HG02798 (cell line): ENCODE measurements around the gene PARN.
"Not testable (repeated sequence)": the region's sequence is repeated elsewhere in the genome, so short reads cannot be mapped to it uniquely, and the experiment has no call there.

Source experiments
- ATAC-seq: cut with Tn5 transposase; IDR thresholded peaks from one replicate; pipeline ENCODE4 v1.9.1; 2021; ENCODE audit warnings: mild to moderate bottlenecking; ENCODE audit not compliant: unreplicated experiment, poor library complexity

PARN gene

GRCh38 chr16:14447783-14448182 is 182.3 kb downstream of the PARN start:
- ATAC-seq: no peak

DNA sequence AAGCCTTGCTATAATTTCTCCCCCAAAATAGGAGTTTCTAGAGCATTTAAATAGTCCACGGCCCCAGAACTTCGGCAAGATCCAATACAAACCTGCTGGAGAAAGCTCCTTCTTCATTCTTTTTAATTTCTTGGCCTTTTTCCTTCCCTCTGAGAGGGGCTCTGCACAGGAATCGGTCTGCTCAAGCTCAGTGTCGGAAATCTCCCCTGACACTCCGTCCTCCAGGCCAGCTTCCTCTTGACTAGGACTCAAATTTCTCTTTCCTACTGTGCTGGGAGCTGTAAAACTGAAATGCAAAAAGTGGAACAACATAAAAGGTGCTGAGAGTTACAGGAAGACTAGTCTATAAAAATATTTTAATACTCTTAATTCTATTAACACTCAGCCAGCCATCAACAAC is 183.3 kb downstream of the PARN start:
- ATAC-seq: no peak

GRCh38 chr16:14445937-14446715 is 183.9 kb downstream of the PARN start:
- ATAC-seq: no peak

GRCh38 chr16:14444979-14445810 is 184.9 kb downstream of the PARN start:
- no peak for ATAC-seq

- not testable (repeated sequence) for ATAC-seq
Observed at GRCh38 chr16:14441533-14441932, 188.5 kb downstream of the PARN start.

GRCh38 chr16:14438256-14438655 is 191.8 kb downstream of the PARN start:
- no peak for ATAC-seq

GRCh38 chr16:14437426-14437825 is 192.6 kb downstream of the PARN start:
- ATAC-seq: no peak

DNA sequence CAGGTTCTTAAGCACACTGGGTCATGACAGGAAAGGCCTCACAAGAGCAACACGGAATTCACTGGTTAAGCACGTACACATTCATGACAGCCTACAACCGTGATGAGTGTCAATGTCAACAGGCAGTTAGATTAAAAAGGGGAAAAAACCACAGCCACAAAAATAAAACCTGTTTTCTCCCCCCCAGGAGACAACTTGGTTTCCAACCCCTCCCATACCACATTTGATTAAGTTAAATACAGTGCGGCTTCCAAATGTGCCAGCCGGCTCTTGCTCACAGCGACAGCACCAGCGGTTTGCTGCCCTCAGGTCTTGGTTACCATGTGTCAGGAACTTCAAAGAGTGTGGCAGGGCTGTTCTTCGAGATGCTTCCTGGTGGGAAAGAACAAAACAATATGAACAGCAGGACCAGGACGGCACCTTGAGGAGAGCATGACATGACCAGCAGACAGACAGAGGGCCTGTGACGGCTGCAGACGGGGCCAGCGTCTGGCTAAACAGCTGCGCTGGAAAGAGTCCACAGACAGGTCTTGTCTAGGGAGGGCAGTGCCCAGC is 193.6 kb downstream of the PARN start:
- no peak for ATAC-seq

GRCh38 chr16:14434860-14435259 is 195.2 kb downstream of the PARN start:
- no peak for ATAC-seq

- ATAC-seq: not testable (repeated sequence)
Observed at GRCh38 chr16:14428971-14429637, 201.0 kb downstream of the PARN start.

GRCh38 chr16:14428043-14428442 is 202.0 kb downstream of the PARN start:
- ATAC-seq: no peak

GRCh38 chr16:14427371-14427948 is 202.6 kb downstream of the PARN start:
- no peak for ATAC-seq

- no peak for ATAC-seq
Observed at GRCh38 chr16:14424595-14424994, 205.5 kb downstream of the PARN start.

DNA sequence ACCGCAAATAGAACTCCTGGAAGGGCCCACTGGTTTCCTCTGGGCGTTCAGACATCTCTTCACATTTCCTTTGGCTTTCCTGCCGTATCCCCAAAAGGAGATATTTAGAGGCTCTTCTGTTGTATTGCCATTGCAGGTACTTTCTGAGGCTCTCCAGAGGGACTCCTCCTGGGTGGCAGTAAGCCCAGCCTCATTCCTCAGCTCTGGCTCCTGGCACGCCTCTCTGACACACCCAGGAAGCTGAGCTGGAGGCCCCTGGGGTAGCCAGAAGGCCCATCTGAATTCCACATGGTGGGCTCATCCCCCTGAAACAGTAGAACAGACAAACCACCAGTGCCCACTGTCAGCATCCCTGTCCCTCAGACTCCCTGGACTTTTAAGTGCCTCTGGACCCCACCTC is 206.7 kb downstream of the PARN start:
- no peak for ATAC-seq

DNA sequence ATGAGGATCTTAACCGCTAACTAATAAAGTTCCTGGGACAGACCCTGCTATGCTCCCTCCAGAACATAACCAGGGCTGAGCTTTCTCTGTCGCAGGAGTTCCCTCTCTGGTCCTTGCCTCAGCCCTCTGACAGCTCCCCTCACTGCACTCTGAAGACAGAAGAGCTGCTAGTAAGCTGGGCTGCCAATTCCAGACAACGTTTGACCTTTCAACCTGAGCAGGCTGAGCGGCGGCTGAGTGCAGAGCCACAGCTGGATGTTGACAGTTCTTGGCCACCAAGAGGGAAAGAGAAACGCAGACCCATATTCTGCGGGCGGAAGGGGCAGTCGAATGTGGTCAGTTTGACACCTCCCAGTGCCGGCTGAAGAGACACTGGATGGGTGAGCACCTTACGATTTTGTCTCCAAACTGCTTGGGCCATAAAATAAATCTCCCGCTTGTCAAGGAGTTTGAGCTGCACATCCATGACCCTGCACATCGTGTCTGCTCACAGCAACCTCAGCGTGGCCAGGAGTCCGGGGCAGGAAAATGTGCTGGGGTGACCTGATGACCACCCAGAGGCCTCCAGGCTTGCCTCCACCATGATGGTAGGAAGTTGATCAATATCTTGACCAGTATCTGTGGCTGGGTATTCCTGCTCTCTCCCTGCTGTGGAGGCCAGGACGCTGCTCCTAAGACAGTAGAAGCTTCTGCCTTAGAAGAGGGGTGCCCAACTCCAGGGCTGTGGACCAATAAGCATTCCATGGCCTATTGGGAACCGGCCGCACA is 209.2 kb downstream of the PARN start:
- ATAC-seq: no peak

- ATAC-seq: not testable (repeated sequence)
Observed at GRCh38 chr16:14420243-14420642, 209.8 kb downstream of the PARN start.

- ATAC-seq: no peak
Observed at GRCh38 chr16:14419817-14420216, 210.2 kb downstream of the PARN start.

DNA sequence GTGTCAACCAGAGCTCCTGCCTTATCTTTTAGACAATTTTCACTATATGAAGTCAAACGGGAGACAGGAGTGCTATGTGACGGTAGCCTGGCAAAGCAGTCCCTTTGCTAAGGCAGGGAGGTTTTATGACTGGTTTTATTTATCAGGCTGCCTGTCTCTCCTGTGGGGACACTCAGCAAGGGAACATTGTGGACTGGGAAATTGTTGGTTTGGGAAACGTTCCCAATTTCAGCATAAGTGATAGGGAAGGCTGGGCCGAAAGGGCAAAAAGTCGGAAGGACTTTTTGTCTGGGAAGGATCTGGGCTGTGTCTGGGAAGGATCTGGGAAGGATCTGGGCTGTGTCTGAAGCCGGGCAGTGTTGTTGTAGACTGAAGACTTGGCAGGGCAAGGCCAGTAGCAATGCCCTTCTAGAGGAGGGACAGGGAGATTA is 211.2 kb downstream of the PARN start:
- ATAC-seq: no peak

DNA sequence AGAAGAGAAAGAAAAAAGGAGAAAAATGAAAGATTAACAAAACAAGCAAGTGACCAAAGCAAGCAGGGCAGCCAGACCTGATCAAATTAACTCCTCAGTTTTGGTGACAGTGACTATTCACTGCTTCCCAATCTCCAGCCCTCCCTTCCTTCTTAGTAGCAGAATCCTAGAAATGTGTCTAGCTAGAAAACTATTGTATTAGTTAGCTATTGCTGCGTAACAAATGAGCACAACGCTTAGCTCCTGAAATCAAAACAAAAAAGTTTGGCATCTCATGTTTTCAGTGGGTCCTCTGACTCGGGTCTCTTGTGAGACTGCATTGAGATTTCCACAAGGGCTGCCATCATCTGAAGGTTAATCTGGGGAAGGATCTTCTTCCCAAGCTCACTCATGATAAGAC is 213.9 kb downstream of the PARN start:
- ATAC-seq: no peak

- ATAC-seq: no peak
Observed at GRCh38 chr16:14415291-14415690, 214.8 kb downstream of the PARN start.
